WTC11 (cell line): Measurements from ENCODE around the gene KAT7.

ENCODE experiments used
- CTCF ChIP-seq: fragments of 200-600 bp; IDR thresholded peaks from 2 replicates; pipeline ENCODE4 v1.8.0; 2022; ENCODE audit warnings: antibody characterized with exemption
- E2F4 ChIP-seq: sonication (generic); formaldehyde crosslinking; IDR thresholded peaks from 2 replicates; pipeline ENCODE4 v1.8.1; 2022; ENCODE audit warnings: low read depth, mild to moderate bottlenecking, moderate library complexity, missing genetic modification reagents, borderline replicate concordance
- E2F5 ChIP-seq: sonication (generic); formaldehyde crosslinking; IDR thresholded peaks from 2 replicates; pipeline ENCODE4 v1.8.1; 2022; ENCODE audit warnings: mild to moderate bottlenecking, moderate library complexity, missing genetic modification reagents
- FOXJ3 ChIP-seq: sonication (generic); formaldehyde crosslinking; IDR thresholded peaks from 2 replicates; pipeline ENCODE4 v1.9.0; 2021; ENCODE audit warnings: missing genetic modification reagents, mild to moderate bottlenecking, borderline replicate concordance
- MXD4 ChIP-seq: fragments of 250-450 bp; sonication (Bioruptor Pico); IDR thresholded peaks from 2 replicates; pipeline ENCODE4 v1.8.0; 2021; ENCODE audit warnings: mild to moderate bottlenecking, moderate library complexity, borderline replicate concordance
- SP1 ChIP-seq: sonication (generic); formaldehyde crosslinking; conservative IDR thresholded peaks from 2 replicates; pipeline ENCODE4 v1.8.1; 2022; ENCODE audit warnings: missing genetic modification reagents
- TEAD4 ChIP-seq: sonication (generic); formaldehyde crosslinking; IDR thresholded peaks from 2 replicates; pipeline ENCODE4 v1.8.0; 2022; ENCODE audit warnings: mild to moderate bottlenecking, missing genetic modification reagents
- TP53 ChIP-seq: sonication (generic); formaldehyde crosslinking; IDR thresholded peaks from 2 replicates; pipeline ENCODE4 v1.8.1; 2023; ENCODE audit warnings: mild to moderate bottlenecking, missing genetic modification reagents
- ZNF121 ChIP-seq: sonication (generic); formaldehyde crosslinking; IDR thresholded peaks from 2 replicates; pipeline ENCODE4 v1.8.0; 2023; ENCODE audit warnings: missing genetic modification reagents

- TF ChIP-seq ZNF121 (CRISPR knock-in tag) (no peak), E2F4 (CRISPR knock-in tag) (no peak), CTCF (no peak), MXD4 (no peak), SP1 (CRISPR knock-in tag) (no peak), TP53 (CRISPR knock-in tag) (no peak), FOXJ3 (CRISPR knock-in tag) (no peak), E2F5 (CRISPR knock-in tag) (no peak), TEAD4 (CRISPR knock-in tag) (no peak)
These were observed 6.9 kb downstream of the KAT7 start for GRCh38 chr17:49795372-49795771.
